HG03175 (cell line): Measurements from ENCODE around the gene LCN12.

Experiments
- ATAC-seq: cut with Tn5 transposase; IDR thresholded peaks from one replicate; pipeline ENCODE4 v1.9.1; 2021; ENCODE audit warnings: mild to moderate bottlenecking, moderate library complexity; ENCODE audit not compliant: unreplicated experiment

The LCN12 gene

GRCh38 chr9:136972335-136972734 lies 20.3 kb downstream of the LCN12 start:
- no peak for ATAC-seq

DNA sequence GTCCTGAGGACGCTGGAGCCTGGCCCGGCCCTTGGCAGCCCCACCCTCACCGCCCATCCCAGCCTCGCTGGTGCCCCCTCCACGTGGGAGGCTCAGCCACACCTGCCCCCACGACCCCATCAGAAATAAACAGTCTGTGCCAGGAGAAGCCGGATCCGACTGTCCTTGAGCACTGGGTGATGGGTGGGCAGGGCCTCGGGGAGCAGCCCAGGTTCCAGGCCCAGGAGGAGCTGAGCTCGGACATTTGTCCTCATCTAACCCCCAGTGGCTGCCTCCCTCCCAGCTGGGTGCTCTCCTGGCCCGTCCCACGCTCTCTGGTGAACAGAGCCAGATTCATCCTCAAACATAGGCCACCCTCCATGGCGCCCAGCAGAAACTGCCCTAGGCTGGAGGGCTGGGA lies 20.7 kb downstream of the LCN12 start:
- ATAC-seq: no peak

GRCh38 chr9:136973618-136974617 lies 21.8 kb downstream of the LCN12 start:
- no peak for ATAC-seq

DNA sequence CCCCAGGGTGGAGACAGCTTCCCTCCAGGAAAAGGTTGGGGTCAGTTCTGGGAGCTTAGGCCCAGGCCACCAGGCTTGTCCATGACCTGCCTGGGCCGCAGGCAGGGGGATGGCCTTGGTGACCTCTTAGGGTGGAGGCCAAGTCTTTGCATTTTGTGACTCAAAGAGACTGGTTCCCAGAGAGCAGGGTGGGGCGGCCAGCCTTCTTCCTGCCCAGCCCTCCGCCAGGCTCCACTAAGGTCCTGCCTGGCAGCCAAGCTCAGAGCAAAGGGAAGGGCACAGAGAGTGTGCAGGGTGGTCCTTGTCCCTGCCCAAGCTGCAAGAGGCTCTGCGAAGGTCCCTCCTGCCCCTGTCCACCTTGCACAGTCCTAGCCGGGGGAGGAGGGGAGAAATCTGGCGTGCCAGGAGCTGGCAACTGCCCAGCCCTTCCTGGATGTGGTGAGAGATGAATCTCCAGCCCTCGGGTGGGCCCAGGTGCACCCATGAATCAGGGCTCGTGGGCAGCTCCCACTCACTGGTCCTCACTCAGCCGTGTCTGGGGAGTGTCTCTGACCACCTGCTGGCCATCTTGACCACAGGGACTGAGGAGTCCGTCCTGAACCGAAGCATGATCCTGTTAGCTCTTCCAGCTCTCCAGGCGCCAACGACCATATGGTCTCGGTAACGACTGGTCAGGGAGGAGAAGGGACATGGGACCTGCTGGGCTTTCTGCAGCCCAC lies 22.9 kb downstream of the LCN12 start:
- ATAC-seq: no peak

GRCh38 chr9:136975644-136976043 lies 23.6 kb downstream of the LCN12 start:
- no peak for ATAC-seq

- no peak for ATAC-seq
Measured at GRCh38 chr9:136977223-136977622, 25.1 kb downstream of the LCN12 start, which contains the start of gene PTGDS. TSS of gene PTGDS (plus strand) at chr9:136977504. CDS start at chr9:136977579, 75 bp downstream.

DNA sequence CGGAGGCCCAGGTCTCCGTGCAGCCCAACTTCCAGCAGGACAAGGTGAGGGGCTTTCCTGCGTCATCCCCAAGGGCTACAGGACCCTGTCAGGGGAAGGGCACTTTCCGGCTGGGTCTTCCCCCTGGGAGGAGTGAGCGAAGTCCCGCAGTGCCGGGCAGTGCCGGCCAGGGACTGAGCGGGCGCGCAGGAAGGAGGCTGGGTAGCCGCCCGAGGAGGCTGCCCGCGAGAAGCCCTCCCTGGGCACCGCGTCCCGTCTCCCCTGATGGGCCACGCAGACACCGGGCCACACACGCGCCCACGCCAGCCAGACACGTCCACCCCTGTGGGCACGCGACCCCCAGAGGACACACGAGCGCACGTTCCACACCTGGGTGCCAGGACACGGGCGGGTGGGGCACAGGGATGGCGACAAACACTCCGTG lies 25.6 kb downstream of the LCN12 start:
- ATAC-seq: no peak

DNA sequence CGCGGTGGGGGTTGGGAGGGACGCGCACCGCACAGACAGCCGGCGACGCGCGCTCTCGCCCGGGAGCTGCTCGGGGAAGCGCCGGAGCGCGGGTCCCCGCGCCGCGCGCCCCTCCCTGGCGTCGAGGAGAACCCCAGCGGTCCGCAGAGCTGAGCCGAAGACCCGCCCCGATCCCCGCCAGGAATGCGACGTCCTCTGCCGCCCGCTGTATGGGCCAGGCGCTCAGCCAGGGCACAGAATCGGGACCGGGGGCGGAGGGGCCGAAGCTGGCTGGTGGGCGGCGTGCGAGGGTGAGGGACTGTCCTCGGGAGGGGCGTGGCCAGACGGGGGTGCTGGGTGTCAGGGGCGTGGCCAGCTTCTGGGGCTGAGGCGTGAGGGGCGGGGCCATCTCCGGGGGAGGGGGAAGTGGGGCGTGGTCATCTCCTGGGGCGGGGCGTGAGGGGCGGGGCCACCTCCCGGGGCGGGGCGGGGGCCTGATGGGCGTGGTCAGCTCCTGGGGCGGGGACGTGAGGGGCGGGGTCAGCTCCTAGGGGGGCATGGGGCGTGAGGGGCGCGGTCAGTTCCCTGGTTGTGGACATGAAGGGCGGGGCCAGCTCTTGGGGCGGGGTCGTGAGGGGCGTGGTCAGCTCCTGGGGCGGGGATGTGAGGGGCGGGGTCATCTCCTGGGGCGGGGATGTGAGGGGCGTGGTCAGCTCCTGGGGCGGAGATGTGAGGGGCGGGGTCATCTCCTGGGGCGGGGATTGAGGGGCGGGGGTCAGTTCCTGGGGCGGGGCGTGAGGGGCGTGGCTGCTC lies 26.2 kb downstream of the LCN12 start:
- no peak for ATAC-seq

DNA sequence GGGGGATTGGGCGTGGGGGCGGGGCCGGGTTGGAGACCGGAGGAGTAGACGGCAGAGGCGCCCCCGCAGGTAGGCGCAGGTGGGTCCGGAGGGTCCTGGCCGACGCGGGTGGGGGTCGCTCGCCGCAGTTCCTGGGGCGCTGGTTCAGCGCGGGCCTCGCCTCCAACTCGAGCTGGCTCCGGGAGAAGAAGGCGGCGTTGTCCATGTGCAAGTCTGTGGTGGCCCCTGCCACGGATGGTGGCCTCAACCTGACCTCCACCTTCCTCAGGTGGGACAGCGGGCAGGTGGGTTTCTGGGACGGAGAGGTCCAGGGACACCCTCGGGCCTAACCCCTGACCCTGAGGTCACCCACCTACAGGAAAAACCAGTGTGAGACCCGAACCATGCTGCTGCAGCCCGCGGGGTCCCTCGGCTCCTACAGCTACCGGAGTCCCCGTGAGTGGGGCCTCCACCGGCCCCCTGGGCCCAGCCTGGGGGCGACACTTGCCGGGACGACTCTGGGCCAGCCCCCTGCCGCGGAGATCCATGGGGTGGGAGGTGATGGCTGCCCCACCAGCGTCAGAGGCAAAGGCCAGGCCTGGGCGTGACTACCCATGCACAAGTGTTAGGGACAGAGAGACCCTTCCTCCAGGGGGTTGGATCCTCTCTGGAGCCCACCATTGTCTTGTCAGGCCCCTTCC lies 26.9 kb downstream of the LCN12 start:
- no peak for ATAC-seq

GRCh38 chr9:136979769-136980587 lies 27.9 kb downstream of the LCN12 start:
- ATAC-seq: no peak

- no peak for ATAC-seq
Measured at GRCh38 chr9:136980669-136981478, 28.8 kb downstream of the LCN12 start.

DNA sequence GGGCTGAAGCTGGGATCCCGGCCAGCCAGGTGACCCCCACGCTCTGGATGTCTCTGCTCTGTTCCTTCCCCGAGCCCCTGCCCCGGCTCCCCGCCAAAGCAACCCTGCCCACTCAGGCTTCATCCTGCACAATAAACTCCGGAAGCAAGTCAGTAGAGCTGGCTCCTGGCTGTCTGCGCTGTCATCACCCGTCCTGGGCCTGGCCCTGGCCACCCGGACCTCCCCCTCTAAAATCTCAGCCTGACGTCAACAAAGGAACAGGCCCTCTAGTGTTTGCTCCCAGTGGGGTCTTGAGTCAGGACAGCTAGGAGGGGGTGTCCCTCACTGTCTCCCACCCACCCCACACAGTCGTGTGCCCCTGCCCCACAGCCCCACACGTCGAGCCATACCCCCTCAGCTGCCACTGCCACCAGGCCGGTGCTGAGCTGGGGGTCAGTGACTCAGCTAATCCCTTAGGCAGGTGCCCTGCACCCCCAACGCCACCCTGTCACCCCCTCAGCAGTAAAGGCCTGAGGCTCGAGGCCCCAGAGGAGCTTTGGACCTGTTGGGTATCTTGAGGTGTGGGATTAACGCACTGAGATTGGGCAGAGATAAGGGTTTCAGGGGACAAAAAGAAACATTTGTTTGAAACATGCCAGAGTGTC lies 29.6 kb downstream of the LCN12 start:
- no peak for ATAC-seq

GRCh38 chr9:136982232-136983051 lies 30.4 kb downstream of the LCN12 start, which contains the start of gene LCNL1:
TSS of gene LCNL1 (plus strand) at chr9:136982993. CDS start at chr9:136983587, 594 bp downstream.
- no peak for ATAC-seq

DNA sequence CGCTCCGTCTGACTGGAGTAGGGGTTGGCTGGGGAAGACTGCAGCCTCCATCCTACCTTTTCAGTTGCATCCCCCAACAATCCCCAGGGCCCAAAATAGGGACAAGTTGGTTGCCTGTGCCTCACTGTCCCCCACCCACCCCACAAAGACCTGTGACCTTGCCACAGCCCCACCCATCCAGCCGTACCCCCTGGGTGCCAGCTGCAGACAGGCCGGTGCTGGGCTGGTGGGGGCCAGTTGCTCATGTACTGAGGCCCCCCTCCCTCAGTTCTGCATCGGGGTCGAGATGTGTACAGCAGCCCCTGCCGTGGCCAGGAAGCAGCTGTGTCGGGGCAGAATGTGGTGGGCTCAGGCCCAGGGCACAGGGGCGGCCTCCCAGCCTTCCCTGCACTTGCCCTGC lies 31.1 kb downstream of the LCN12 start:
- ATAC-seq: no peak

DNA sequence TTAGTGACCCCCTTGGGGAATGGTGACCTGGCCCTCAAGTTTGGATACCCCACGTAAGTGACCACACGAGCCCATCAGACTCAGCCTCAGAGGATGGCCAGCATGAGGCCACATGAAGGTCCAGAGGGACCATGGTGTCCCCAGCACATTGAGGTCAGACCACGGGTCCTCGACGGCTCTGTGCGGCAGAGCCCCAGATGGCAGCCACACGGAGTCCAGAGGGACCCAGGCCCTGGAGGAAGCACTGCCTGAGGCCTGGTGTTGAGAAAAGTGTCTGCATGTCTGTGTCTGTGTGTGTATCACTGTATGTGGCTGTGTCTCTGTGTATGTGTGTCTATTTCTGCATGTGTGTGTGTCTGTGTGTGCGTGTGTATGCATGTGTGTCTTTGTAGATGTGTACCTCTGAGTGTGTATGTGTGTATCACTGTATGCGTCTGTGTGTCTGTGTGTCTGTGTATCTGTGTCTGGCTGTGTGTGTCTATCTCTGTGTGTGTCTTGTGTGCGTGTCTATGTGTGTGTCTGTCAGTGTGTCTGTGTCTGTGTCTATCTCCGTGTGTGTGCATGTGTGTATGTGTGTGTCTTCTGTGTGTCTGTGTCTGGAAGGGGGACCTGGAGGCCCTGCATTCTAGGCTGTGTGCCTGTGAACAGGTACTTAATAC lies 31.7 kb downstream of the LCN12 start:
- no peak for ATAC-seq

DNA sequence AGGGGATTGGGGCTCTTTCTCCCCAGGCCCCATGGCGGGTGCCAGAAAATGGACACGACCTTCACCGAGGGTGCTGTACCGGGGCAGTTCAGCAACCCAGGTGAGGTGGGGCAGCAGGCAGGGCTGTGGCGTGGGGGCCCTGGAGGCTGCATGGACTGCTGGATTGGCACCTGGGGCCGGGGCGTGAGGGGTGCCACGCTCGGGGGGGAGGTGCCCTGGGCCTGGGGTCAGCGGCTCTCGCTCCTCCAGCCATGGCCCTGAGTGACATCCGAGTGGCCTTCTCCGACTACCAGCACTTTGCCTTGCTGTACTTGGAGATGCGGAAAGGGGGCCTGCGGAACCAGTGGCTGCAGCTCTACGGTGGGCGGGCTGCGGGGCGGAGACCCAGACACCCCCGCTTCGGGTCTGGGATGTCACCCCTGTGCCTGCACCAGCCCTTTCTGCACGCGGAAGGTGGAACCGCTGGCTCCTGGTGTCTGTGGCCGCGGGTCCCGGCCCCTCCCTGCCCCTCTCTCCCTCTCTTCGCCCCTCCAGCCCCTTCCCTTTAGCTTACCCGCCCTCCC lies 32.5 kb downstream of the LCN12 start:
- ATAC-seq: no peak
